Measurements from ENCODE around the gene RRM2. TPM values are rescaled to one million over a fixed set of nuclear protein-coding genes. Genes with fewer than 3 reads are reported as not detected.

RRM2 gene
- total RNA-seq = 5.4 TPM

DNA sequence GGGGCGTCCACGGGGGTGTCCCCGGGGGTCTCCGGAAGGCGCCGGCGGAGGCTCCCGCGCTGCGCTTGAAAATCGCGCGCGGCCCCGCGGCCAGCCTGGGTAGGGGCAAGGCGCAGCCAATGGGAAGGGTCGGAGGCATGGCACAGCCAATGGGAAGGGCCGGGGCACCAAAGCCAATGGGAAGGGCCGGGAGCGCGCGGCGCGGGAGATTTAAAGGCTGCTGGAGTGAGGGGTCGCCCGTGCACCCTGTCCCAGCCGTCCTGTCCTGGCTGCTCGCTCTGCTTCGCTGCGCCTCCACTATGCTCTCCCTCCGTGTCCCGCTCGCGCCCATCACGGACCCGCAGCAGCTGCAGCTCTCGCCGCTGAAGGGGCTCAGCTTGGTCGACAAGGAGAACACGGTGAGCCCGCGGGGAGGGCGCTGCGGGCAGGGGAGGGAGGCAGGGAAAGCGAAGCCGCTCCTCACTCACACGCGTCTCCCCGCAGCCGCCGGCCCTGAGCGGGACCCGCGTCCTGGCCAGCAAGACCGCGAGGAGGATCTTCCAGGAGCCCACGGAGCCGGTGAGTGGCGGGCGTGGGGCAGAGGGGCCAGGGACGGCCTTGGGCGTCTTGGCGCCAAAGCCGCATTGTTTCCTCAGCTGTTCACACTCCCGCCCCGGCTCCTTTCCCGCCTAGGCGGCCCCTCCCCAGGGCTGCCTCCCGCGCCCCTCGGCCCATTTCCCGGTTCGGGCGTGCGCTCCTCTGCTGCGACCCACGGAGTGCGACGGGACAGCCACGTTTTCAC is at the start of gene RRM2:
Gene RRM2 (plus strand): TSS at position 240 of the 781 bp plus-strand sequence. CDS start 60 bp downstream, at position 300.
- DNase-seq (ENCODE audit: low spot score) = peak; percentile 93

DNA sequence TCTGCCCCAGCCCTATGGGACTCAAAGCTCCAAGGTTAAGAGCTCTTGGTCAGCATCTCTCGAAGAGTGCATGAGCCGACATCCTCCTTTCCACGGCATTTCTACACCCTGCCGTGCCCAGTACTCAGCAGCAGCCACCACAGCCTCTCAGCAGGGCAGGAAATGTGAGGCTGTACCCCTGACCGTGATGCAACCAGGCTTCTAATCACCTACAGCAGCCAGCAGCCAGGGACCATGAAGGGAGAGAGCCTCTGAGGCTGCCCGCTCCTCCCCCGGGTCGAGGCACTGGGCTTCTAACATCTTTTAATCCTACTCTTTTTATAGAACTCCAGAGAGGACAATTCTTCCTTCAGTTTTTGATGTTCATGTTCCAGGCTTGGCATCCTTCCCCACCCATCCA is 48.8 kb upstream of the RRM2 start:
- no peak for DNase-seq (ENCODE audit: low spot score)

DNA sequence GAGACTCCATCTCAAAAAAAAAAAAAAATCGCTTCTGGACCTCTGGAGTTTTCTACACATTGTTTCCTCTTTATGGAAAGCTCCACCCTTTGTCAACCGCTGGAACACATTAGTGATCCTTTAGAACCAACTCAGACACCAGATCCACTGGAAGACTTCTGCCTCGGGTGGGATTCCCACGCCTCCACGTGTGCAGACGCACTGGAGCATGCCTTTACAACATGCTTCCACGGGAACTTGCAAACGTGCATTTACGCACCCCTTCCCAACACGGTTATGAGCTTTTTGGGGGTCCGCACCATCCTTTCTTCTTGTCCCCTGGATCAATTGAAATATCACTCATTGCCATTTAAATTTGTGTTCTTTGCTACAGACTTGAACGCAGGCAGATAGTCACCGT is 47.4 kb upstream of the RRM2 start:
- DNase-seq (ENCODE audit: low spot score) = no peak

DNA sequence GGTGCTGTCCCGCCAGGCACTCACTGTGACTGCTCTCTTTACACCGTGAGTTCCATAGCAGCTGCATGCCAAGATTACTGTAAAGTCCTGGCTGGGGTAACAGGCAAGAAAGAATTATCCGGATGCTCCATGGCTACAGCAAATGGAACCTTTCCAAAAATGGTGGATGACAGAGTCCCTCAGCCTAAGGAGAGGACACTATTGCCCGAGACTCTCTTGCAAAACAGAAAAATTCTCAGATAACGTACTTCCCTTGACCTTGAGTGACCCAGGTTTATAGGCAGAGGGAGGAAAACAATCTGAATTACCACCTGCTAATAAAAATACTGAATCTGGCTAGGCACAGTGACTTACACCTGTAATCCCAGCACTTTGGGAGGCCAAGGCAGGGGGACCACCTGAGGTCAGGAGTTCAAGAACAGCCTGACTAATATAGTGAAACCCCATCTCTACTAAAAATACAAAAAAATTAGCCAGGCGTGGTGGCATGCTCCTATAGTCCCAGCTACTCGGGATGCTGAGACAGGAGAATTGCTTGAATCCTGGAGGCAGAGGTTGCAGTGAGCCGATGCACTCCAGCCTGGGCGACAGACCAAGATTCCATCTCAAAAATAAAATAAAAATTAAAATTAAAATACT is 46.8 kb upstream of the RRM2 start:
- no peak for DNase-seq (ENCODE audit: low spot score)

DNA sequence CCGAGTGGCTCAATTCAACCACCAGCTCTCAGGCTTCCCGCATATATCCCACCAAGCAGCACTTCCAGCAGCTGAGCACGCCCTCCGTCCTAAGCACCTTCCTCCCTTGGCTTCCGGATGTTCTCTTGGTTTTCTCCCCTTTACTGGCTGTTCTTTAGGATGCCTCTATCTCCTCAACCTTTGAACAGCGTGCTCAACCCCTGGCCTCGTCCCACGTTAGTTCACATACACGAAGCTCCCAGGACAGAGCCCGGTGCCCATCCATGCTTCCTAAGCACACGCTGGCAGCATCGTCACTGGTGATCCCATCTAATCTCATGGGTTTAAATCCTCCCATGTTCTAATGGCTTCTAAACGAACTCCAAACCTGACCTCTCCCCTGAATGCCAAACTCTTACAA is 46.0 kb upstream of the RRM2 start:
- no peak for DNase-seq (ENCODE audit: low spot score)

DNA sequence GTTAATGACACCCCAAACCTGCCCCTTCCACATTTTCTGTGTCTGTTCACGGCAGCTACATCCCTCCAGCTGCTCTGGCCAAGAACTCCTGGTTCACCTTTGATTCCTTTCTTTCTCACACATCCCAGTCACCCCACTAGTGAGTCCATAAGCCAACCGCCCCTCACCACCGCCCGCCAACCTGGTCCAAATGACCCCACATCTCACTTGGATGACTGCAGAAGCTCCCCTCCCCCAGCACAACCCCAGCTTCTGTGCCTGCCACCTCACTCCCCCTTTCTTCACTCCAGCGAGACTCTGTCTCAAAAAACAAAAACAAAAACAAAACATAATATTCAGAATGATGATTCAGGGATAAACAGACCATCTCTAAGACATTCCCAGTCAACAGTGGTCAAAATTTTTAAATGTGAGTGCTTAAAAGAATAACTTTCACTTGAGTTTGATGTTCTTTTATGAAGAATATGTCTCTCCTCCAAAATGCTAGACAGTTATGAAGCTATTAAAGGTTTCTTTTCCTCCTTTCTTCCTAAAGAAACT is 45.5 kb upstream of the RRM2 start:
- DNase-seq (ENCODE audit: low spot score) = no peak

DNA sequence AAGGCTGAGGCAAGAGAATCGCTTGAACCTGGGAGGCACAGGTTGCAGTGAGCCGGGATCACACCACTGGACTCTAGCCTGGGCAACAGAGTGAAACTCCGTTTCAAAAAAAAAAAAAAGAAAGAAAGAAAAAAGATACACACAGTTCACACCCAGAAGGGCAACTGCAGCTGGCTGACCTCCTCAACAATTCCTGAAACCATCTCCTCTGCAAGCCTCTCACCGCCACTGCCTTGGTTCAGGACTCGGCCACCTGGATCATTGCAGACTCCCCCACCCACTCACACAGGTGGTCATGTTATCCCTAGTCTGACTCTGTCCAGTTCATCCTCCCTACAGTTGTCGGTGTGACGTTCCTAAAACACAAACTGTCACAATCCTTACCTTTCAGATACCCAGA is 44.5 kb upstream of the RRM2 start:
- DNase-seq (ENCODE audit: low spot score) = no peak

DNA sequence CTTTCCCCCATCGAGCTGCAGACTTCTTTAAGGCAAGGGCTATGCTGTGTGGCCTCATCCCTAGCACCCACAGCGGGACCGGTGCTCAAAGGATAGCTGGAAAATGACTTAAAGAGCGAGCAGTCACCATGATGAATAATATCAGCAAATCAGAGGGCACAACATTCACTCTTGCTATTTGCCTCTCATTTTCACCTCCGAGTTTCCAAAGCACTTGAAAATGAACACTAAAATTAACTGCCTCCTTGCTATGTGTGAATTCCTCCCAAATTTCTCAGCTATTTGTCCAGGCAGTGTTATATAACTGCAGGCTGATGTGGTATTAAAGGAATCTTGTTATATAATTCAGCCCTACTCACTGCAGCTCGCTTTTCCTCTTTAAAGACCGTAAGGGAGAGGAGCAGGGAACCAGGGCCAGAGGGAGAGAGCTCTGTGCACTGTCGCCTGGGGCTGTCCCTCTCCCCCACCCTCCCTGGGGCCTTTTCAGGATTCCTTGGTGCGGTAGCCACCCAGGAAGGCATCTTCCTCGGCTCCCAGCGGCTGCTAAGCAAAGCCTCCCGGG is 43.8 kb upstream of the RRM2 start:
- DNase-seq (ENCODE audit: low spot score) = no peak

DNA sequence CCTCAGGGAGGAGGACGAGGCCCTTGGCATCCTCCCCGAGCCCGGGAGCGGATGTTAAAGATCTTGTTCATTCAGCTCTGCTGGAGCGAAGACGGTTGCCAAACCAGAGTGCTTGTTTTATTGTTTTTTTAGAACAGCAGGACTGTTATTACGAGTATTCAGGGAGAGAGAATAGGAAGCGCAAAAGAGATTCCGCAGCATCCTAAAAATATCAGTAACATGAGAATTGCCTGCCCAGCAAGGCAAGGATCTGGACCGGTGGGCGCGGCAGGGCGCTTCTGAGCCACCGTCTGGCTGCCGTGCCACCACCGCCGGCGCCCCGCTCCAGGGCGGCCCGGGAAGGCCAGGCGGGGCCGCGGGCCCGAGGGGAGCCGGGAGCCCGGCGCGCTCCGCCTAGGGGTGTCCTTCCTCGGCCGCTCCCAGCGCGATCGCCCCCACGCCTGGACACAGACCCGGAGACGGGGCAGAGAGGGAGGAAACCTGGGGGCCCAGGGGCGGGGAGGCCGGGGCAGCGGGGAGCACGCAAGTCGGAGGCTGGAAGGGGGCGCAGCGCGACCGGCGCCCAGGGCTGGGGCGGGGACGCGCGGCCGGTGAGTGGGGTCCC is 43.2 kb upstream of the RRM2 start:
- DNase-seq (ENCODE audit: low spot score) = no peak

DNA sequence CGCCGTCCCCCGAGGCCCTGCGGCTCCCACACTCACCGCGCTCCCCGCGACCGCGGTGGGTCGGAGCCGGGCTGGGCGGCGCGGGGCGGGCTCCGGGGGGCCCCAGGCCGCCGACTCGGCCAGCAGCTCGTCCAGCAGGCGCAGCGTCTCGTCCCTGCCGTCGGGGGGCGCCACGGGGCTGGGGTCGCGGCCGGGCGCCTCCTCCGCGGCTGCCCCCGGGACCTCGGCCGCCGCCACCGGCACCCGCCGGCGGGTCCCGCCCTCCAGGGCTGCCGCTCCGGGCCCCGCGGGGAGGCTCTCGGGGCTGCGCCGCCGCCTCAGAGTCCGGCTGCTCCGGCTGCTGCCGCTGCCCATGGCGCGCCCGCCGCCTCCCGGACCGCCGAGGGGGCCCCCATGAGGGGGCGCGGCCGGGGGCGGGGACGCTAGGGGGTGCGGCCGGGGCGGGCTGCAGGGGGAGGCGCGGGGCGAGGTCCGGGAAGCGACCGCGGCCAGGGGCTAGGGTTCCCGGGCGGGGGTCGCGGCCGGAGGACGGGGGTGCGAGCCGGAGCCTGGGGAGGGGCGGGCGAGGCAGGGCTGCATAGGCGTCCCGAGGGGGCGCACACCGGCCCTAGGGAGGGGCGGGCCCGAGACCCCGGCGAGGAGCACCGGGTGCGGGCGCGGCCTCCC is 42.5 kb upstream of the RRM2 start, which contains the start of gene CYS1:
Gene CYS1 (minus strand): TSS at position 542 of the 666 bp plus-strand sequence. CDS start 188 bp downstream, at position 354.
- no peak for DNase-seq (ENCODE audit: low spot score)

DNA sequence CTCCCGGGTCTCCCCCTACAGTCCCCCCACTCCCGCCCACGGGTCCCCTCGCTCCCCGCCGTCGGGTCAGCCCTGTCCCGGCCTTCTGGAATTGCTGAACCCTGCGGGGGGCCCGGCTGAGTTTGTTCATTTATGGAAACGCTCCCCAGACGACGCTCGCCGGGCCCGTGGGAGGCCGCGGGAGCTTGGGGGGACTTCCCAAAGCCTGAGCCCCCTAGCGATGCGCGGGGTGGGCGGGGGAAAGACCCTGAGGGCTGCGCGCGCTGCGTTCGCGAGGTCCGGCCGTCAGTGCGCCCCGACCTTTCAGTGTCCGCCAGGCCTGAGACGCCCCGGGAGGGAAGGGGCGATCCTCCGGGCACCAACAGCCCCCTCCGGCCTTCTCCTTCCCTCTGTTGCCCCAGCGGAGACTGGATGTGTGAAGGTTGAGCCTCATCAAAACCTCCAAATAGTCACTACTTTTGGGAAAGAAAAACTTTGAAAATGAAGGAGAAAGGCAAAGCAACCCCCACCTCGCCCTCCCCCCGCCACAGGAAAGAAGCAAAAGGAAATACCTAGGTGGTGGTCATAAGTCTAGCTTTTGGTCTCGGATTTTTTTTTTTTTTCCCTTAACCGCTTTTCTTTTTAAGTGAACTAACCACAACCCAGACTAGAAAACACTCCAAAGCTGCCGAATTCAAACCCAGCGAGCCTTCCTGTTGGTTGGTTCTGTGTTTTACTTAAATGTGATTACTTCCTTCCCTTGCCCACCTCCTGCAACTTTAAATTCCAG is 41.8 kb upstream of the RRM2 start:
- DNase-seq (ENCODE audit: low spot score) = no peak

DNA sequence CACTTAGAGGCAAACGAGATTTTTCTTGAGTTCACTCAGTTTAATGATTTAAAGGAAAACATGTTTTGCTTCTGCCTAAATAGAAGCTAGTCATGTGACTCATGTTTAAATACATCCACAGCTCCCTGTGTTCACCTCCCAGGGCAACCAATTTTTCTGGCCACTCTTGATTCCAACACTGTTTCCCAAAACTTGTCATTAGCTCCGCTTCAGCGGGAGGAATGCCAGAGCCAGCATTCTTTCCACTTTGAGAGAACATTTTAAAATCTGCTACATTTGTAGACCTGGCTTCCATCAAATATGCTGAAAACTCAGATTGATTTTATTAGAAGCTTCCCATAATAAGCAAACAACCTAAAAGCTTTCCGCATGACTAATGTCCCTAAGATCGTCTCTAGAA is 39.5 kb upstream of the RRM2 start:
- no peak for DNase-seq (ENCODE audit: low spot score)

DNA sequence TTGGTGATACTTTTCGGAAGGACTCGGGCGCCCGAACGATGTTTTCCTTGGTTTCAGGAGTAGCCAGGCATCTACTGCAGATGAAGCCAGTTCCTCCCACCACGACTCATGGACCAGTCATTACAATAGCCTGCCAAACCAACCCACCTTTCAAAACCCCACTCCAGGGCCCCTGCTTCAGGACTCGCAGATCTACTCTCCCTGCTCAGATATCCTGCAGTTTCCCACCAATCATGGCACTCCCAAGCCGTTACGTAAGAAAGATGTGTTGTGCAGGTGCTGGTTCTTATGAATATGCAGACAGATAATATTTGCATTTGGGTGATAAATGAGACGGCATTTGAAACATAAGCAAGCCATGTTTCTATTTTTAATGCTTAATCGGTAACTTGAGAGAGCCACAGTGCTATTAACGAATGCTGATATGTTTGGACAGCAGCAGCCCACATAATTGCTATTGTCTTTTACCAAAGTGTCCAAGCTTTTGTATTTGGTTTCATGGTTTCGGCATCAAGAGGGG is 38.8 kb upstream of the RRM2 start:
- DNase-seq (ENCODE audit: low spot score) = no peak

DNA sequence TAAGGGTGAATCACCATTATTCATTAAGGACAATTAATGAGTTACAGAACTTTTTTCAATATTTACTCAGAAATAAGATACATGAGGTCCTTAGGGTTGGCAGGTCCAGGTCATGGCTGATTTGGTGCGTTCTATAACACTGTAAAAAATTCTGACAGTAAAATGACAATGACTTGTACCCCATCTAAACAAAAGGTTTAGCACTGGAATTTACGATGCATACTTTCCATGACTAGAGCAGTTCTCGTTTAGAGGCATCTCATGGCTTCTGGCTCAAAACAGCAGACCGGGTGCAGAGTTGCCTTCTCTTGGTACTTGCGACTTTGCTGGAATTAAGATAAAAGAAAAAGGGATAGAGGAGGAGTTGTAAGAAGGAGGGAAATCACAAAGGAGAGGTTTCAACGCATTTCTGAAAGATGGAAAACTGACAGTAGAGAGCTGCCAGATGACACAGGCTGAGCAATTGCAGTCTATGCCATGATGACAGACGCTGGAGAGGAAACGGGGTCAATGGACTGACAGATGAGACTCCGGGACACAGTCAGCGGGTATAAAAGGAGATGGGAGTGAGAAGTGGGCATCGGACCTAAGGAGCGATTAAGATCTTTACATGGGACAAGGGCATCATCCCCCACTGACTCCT is 38.2 kb upstream of the RRM2 start:
- no peak for DNase-seq (ENCODE audit: low spot score)

DNA sequence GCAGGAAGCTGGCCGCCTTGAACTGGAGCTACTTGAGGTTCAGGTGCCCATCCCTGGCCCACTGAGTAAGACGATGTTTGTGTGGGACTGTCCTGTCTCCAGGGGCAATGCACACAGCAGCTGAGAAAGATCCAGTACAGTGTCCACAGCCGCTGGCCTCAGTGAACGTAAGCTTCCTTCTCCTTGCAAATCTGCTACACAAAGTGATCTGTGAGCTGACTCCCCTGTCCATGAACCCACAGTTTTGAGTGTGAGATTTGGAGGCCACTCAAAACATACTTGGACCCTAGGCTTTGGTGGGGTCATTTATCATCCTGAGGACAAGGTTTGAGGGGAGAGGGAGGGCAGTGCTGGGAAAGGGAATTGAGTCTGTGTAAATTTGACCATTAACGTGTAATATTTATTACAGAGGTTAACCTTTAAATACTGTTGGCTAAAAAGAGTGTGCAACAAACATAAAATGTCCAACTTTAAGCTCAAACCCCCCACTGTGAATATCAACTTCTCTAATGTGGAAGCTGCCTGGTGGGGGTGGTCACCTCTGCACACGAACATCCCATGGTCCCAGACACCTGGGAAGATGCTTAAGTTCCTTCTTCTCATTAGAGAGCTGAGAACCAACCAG is 37.4 kb upstream of the RRM2 start:
- no peak for DNase-seq (ENCODE audit: low spot score)

DNA sequence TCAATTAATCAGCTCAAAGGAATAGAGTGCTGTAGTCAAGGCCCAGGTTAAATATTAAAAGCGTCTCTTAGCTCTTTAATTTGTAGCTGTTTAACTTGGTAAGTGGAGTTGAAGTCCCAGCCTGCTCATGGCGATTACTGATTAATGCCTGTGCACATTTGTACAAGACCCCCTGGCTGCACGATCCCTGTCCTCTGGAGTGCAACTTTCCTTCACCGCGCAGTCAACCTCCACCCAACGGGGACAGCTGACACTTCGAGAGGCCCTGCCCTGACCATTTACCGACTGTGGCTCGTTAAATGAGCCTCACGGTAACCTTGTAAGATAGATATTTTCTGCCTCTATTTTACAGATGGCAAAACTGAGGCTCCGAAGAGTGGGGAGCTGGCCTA is 36.9 kb upstream of the RRM2 start:
- DNase-seq (ENCODE audit: low spot score) = no peak

DNA sequence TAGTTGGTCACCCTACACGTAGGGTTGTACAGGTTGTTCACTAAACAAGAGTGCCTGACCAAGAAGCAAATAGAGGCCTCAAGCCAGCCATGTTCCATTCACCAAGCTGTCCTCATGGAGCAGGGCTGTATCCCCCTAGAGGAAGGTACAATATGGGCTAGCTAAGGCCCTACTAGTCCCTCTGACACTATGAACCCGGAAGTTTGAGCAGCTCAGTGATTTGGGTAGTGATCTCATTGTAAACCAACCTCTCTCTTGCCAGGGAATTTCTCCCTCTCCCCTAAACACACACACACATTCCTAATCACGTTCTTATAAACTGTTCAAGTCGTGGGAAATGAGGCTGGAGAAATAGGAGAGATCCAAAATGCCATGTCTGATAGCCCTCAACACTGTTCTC is 35.6 kb upstream of the RRM2 start:
- no peak for DNase-seq (ENCODE audit: low spot score)

DNA sequence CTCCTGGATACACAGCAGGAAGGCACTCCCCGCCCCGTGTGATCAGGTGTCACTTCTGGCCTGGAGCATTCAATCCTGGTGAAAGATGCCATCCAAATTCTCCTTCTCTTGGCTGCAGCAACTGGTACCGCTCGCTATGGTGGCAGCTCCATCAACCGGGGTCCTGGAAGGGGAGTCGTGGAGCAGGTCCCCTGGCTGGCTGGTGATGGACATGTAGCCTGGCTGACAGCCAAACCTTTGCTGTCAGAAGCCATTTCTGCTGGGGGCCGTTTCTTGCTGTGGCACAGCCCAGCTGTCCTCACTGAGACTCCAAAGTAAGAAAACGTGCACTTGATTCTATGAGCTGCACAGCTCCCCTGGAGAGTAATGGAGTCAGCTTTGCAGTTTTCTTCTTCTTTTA is 35.2 kb upstream of the RRM2 start:
- DNase-seq (ENCODE audit: low spot score) = no peak

DNA sequence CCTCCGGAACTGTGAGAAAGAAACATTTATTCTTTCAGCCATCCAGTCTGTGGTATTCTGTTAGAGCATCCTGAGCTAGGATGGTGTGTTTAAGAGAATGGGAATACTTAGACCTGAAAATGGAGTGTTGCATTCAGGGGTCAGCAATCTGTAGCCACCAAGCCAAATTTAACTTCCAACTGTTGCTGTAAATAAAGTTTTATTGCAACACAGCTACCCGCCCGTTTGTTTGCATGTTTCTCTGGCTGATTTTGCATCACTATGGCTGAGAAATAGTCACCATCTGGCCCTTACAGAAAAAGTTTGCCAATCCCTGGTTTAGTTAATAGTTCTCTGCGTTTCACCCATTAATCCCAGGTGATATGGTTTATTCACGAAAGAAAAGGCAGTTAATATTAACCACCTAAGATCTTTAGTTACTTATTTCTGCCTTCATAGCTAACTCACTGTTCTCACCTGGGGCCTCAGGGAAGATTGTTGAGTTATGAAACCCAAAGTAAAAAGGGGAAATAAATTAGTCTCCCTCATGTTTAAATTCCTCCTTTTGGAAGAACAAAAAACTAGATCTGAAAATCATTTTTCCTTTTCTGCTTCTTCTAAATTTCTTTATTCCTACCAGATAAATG is 32.9 kb upstream of the RRM2 start:
- DNase-seq (ENCODE audit: low spot score) = no peak
